CD4-positive, alpha-beta T cell treated with Interleukin-12 subunit alpha and Interleukin-12 subunit beta, for 1 hour (primary cell): ENCODE measurements around the gene PNPLA7.

Experiments used
- DNase-seq: peaks from one replicate; pipeline ENCODE4 v3.0.0-alpha.2; 2020

The PNPLA7 gene

DNA sequence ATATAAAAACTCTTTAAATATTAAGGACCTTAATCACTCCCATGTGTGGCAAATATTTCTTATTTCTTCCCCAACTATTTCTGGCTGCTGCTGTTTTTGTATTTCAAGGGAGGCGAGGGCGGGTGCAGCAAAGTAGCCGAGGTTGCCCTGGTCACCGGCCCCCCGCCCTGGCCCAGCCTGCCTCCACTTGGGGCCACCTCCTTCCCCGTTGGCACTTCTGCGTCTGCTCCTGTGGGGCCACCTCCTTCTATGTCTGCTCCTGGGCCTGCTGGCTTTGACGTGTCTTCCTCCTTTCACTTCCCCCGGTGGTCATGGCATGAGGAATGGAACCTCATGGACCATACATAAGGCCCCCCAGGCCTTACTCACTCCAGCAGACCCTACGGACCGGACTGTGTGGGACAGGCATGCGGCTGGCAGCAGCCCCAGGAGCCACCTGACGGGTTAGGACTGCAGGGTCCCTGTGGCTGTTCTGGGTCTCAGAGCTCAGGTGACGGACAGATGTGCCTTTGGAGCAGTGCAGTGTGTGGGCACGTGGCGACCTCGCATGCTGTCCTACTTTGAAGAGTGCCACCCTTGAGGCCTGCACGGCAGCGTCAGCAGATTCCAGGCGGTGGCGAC lies 103.2 kb downstream of the PNPLA7 start:
- DNase-seq, result no peak

- no peak for DNase-seq
Observed at GRCh38 chr9:137445930-137446431, 104.2 kb downstream of the PNPLA7 start.

DNA sequence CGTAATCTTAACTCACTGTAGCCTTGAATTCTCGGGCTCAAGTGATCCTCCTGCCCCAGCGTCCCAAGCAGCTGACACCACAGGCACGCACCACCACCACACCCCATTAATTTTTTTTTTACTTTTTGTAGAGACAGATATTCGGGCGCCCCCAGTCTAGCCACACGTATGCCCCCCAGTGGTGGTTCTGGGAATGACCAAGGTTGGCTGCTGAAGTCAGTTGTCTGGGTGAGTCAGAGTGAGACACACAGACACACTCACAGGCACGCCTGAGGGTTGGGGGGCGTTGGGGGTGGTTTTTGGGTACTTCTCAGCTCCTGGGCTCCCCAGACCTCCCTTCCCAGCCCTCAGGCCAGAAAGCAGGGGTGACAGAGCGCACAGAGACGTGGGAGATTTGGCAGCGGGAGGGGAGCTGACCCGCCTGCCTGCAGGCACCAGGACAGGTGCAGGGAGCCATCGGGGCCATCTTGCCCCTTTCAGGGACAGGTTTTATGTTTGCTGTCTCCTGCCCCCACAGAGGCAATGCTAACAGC lies 104.9 kb downstream of the PNPLA7 start:
- DNase-seq, result peak; percentile 89

- DNase-seq, result no peak
Observed at GRCh38 chr9:137444106-137444790, 106.0 kb downstream of the PNPLA7 start.

DNA sequence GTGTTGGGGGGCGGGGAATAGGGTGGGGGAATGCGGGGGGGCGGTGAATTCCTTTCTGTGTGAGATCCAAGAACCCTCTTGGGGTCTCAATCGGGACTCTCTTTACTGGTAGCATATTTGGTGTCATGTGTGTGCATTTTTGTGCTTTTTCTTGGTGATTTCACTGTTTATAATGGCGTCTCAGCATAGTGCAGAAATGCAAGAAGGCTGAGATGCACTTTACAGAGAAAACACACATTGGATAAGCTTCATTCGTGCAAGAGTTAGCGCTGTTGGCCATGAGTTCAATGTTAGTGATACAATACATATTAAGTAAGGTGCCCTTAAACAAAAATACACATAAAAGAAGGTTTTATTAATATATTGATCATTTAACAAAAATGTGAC lies 108.3 kb downstream of the PNPLA7 start:
- no peak for DNase-seq

DNA sequence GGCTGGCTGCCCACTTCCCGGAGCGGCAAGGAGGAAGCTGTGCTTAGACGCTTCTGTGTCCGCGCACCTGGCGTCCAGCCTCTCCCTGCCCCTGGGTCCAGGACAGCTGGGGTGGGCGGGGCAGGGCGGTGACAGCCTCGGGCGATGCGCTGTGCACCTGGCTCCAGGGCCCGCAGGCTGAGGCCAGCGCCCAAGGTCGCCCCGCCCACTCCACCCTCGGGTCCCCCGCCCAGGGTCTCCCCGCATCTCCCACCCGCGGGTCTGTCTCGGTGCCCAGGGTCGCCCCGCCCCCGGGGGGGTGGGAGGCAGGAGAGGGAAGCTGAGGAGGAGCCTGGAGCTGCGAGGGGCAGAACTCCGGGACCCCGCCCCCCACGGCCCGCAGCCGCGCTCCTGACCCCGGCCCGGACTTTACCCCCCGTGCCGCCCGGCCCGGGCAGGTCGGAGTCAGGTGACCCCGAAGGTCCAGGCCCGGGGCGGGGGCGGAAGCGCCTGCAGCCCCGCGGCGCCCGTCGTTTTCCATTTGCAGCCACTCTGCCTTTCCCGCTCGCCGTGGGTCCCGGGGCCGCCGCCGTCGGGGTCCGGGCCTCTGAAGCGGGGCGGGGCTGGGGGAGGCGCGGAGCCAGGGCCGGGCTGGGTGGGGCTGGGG lies 108.8 kb downstream of the PNPLA7 start, which contains the start of gene ENTPD8:
TSS of gene ENTPD8 (minus strand) at position 69 of the 646 bp plus-strand sequence. CDS start 3,072 bp downstream, outside the sequence.
- DNase-seq, result no peak

DNA sequence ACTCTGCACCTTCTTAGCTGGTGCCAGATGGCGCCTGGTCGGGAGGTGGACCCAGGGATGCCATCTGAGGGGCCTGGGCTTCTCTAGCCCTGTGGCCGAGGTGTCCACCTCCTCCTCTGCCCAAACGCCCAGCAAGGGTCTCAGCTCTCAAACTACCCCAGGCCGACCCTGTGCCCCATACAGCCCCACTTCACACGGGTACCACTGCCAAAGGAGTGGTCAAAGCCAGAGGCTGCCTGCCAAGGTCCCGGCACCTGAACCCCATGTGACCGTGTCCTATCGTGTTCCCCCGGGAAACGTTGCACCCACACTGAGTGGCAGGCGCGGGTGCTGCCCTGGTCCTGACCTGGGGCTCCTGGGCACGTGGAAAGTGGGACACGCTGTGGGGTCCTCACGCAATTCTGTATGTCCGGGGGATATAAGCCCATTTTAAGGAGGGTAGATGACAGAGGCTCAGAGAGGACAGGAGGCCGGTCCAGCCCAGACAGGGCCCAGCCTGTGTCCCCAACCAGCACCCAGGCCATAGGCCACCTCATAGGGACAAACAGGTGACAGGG lies 111.0 kb downstream of the PNPLA7 start:
- DNase-seq, result no peak

GRCh38 chr9:137438591-137439157 lies 111.5 kb downstream of the PNPLA7 start:
- no peak for DNase-seq

GRCh38 chr9:137437691-137438590 lies 112.3 kb downstream of the PNPLA7 start:
- DNase-seq, result no peak

DNA sequence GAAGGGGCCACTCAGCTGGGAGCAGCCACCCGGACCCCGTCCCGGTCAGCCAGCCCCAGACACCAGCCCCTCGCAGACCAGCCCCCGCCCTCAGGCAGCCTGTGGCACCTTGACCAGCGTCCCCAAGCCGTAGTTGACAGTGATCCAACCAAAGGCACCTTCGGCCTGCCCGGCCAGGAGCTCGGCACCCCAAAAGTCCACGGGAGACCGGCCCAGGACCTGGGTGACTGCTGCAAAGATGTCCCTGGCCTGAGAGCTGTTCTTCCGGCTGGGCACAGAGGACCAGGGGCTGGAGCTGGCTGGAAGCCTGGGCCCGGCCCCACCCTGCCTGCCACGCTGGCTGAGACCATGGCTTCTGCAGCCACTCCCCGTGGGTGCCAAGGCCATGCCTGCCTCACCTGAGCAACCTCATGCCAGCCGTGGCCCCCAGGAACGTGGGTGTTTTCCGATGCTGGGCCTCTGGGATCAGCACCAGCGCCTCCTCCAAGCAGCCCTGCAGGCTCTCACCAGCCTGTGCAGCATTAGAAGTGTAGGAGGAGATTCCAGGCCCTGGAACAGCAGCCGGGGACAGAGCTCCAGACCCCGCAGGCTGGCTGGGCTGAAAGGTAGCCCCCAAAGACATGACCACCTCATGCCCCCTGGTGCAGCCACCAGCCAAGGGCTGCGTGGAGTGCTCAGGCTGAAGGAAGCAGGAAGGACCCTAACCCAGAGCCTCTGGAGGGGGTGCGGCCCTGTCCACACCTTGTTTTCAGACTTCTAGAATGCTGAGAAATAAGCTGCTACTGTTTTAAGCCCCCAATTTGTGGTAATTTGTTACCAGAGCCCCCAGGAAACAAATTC lies 113.2 kb downstream of the PNPLA7 start:
- DNase-seq, result no peak

DNA sequence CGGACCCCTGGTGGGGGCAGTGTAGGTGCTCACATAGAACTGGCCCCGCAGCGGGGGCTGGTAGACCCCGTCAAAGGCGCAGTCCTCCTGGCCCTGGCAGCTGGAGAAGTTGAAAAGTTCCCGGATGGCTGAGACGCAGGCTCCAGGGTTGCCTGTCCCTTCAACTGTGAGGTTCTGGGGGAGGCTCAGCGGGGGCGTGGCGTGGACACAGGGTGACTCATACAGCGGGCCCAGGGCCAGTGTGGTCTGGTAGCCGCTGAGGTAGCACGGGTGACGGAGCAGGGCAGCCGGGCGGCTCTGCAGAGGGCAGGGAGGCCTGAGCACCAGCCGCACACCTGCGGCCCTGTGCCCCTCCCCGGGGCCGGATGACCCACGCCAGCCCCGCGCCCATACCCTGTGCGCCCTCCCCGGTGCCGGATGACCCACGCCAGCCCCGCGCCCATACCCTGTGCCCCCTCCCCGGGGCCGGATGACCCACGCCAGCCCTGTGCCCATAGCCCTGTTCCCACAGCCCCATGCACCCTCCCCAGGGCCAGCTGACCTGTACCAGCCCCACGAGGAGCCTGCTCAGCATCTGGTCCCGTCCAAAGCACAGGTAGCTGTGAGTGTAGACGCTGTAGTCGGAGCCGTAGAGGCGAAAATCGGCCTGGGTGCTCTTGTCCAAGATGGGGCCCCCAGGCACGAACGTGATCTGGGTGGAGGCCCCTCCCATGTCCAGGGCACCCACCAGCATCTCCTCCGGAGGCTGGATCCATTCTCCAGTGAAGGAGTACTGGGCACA lies 114.0 kb downstream of the PNPLA7 start:
- DNase-seq, result no peak

GRCh38 chr9:137435381-137435891 lies 114.8 kb downstream of the PNPLA7 start:
- no peak for DNase-seq

DNA sequence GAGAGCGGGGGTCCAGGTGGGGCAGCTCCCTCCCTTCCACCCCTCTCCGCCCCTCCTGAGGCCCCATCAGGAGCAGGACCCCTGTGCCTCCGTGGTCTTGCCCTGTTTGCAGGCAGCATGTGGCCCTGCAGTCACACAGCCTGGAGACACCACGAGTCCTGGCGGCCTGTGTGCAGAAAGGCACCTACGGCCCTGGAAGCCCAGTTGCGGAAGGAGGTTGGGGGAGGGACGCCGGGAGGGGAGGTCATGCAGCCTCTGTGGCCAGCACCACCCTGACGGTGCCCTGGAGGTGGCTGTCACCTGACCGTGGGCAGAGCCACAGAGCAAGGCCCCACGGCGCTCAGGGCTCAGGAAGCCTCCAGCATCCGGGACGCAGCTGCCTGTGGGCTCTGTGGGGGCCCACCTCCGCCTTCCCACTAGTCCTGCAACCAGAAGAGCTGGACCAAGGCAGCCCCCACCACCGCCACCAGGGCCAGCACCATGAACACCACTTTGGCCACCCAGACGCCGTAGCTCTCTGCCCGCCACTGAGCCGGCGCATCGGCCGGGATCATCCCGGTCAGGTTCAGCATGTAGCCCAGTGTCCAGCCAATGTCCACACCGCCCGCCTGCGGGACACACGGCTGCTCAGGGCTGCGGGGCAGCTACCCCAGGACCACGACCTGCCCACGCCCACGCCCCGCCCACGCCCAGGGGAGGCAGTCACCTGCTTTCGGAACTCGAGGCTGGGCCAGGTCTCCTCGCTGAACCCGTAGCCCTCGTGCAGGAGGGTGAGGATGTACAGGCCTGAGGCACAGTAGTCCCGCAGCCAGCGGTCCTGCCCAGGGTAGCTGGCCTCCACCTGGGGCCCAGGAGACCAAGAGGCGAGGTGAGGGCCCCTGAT lies 115.5 kb downstream of the PNPLA7 start:
- no peak for DNase-seq

- no peak for DNase-seq
Observed at GRCh38 chr9:137433916-137434431, 116.2 kb downstream of the PNPLA7 start.

- no peak for DNase-seq
Observed at GRCh38 chr9:137433349-137433915, 116.8 kb downstream of the PNPLA7 start.

GRCh38 chr9:137432687-137433348 lies 117.4 kb downstream of the PNPLA7 start:
- no peak for DNase-seq

DNA sequence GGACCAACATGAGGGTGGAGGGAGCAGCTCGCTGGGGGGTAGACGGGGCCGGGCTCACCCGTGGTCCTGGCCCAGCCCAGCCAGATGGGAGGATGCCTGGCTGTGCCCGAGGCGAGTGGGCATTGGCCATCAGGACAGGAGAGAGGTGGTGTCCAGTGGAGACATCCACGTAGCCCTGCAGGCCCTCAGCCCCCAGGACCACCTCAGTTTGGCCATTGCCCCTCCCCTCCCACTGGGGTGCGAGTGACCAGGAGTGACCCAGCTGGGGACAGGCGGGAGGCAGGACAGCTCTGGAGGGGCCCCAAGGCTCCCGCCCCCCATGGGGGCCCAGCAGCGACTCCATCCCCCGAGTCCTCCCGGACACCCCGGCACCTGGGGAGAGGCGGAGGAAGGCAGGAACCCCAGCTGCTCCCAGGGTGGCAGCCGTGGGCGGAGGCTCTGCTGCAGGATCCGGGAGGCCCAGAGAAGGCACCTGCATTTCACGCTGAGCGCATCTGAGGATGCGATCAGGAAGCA lies 118.7 kb downstream of the PNPLA7 start:
- no peak for DNase-seq
